ENCODE data around the gene XAGE3.
"Not testable (repeated sequence)": the region's sequence is repeated elsewhere in the genome, so short reads cannot be mapped to it uniquely, and the experiment has no call there.

Gene XAGE3

GRCh38 chrX:52867610-52868348 is at the start of gene XAGE3:
TSS of gene XAGE3 (minus strand) at chrX:52868083. CDS start at chrX:52867133, 950 bp downstream.
- no peak for DNase-seq

GRCh38 chrX:52914704-52915103 is 46.8 kb upstream of the XAGE3 start:
- DNase-seq = not testable (repeated sequence)

- DNase-seq = not testable (repeated sequence)
These were observed 45.8 kb upstream of the XAGE3 start for GRCh38 chrX:52913681-52914080.

- not testable (repeated sequence) for DNase-seq
These were observed 41.6 kb upstream of the XAGE3 start for GRCh38 chrX:52909313-52909969.

- DNase-seq = not testable (repeated sequence)
These were observed 40.0 kb upstream of the XAGE3 start for GRCh38 chrX:52907900-52908299.

GRCh38 chrX:52907137-52907536 is 39.3 kb upstream of the XAGE3 start:
- DNase-seq = not testable (repeated sequence)

- DNase-seq = not testable (repeated sequence)
These were observed 38.2 kb upstream of the XAGE3 start for GRCh38 chrX:52906072-52906471.

GRCh38 chrX:52905531-52905930 is 37.6 kb upstream of the XAGE3 start:
- DNase-seq = not testable (repeated sequence)

GRCh38 chrX:52896855-52897709 is 29.2 kb upstream of the XAGE3 start, which contains the start of gene FAM156B:
TSS of gene FAM156B (plus strand) at chrX:52897330. CDS start at chrX:52907226, 9,896 bp downstream.
- not testable (repeated sequence) for DNase-seq

- not testable (repeated sequence) for DNase-seq
These were observed 28.6 kb upstream of the XAGE3 start for GRCh38 chrX:52896438-52896837.

- not testable (repeated sequence) for DNase-seq
These were observed 20.2 kb upstream of the XAGE3 start for GRCh38 chrX:52888090-52888489.

GRCh38 chrX:52887459-52887858 is 19.6 kb upstream of the XAGE3 start:
- not testable (repeated sequence) for DNase-seq

GRCh38 chrX:52876386-52876785 is 8.5 kb upstream of the XAGE3 start:
- not testable (repeated sequence) for DNase-seq

- DNase-seq = not testable (repeated sequence)
These were observed 7.6 kb upstream of the XAGE3 start for GRCh38 chrX:52875436-52875835.

GRCh38 chrX:52874661-52875060 is 6.8 kb upstream of the XAGE3 start:
- no peak for DNase-seq

- not testable (repeated sequence) for DNase-seq
These were observed 5.9 kb upstream of the XAGE3 start for GRCh38 chrX:52873825-52874224.

- no peak for DNase-seq
These were observed 2.2 kb upstream of the XAGE3 start for GRCh38 chrX:52870046-52870445.

- no peak for DNase-seq
These were observed 2.4 kb downstream of the XAGE3 start for GRCh38 chrX:52865343-52865998.

- DNase-seq = not testable (repeated sequence)
These were observed 10.8 kb downstream of the XAGE3 start for GRCh38 chrX:52856991-52857525.

GRCh38 chrX:52852110-52852860 is 15.6 kb downstream of the XAGE3 start:
- DNase-seq = no peak

Data from anterior cingulate cortex (tissue), 58 donors.